ENCODE measurements around the gene DOCK1.

DNA sequence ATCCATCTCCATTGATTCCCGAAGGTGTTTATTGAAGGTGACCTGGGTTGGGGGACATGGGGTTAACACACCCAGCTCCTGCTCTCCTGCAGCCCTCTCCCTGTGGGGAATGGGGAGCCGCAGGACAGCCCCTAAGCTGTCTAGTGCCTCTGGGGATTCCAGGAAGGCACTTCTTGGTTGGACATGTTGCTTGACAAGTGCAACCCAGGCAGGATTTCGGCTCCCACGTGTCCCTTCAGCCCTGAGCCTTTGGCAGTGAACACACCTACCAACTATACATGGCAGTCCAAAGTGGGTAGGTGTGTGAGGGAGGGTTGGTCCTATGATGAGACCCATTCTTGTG, 43.9 kb downstream of the DOCK1 start:
- TF ChIP-seq, protein P1, sequence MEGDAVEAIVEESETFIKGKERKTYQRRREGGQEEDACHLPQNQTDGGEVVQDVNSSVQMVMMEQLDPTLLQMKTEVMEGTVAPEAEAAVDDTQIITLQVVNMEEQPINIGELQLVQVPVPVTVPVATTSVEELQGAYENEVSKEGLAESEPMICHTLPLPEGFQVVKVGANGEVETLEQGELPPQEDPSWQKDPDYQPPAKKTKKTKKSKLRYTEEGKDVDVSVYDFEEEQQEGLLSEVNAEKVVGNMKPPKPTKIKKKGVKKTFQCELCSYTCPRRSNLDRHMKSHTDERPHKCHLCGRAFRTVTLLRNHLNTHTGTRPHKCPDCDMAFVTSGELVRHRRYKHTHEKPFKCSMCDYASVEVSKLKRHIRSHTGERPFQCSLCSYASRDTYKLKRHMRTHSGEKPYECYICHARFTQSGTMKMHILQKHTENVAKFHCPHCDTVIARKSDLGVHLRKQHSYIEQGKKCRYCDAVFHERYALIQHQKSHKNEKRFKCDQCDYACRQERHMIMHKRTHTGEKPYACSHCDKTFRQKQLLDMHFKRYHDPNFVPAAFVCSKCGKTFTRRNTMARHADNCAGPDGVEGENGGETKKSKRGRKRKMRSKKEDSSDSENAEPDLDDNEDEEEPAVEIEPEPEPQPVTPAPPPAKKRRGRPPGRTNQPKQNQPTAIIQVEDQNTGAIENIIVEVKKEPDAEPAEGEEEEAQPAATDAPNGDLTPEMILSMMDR (IDR thresholded peaks at IDR 0.05) = no peak
- TF ChIP-seq POLR2AphosphoS5 (IDR thresholded peaks at IDR 0.05) (no peak), POLR2A (IDR thresholded peaks at IDR 0.05) (no peak)
